HG03378 (cell line): Measurements from ENCODE around the gene NFE2L3.
"Not testable (repeated sequence)": the region's sequence is repeated elsewhere in the genome, so short reads cannot be mapped to it uniquely, and the experiment has no call there.

Source experiments
- ATAC-seq: cut with Tn5 transposase; IDR thresholded peaks from one replicate; pipeline ENCODE4 v1.9.1; 2021; ENCODE audit warnings: mild to moderate bottlenecking, moderate library complexity; ENCODE audit not compliant: unreplicated experiment

NFE2L3 gene

GRCh38 chr7:26151953-26152781, at the start of gene NFE2L3:
Gene NFE2L3, plus strand, starts transcription at chr7:26152198. Its CDS starts 301 bp downstream, at chr7:26152499.
- ATAC-seq: peak; percentile 35

GRCh38 chr7:26103596-26103995, 48.4 kb upstream of the NFE2L3 start:
- ATAC-seq: no peak

GRCh38 chr7:26105236-26105635, 46.8 kb upstream of the NFE2L3 start:
- ATAC-seq: no peak

- no peak for ATAC-seq
These were observed 46.1 kb upstream of the NFE2L3 start for GRCh38 chr7:26105931-26106330.

- no peak for ATAC-seq
These were observed 39.7 kb upstream of the NFE2L3 start for GRCh38 chr7:26112203-26112740.

- ATAC-seq: no peak
These were observed 36.3 kb upstream of the NFE2L3 start for GRCh38 chr7:26115650-26116049.

- no peak for ATAC-seq
These were observed 34.7 kb upstream of the NFE2L3 start for GRCh38 chr7:26117142-26117807.

GRCh38 chr7:26117970-26118369, 34.0 kb upstream of the NFE2L3 start:
- ATAC-seq: no peak

- ATAC-seq: no peak
These were observed 29.3 kb upstream of the NFE2L3 start for GRCh38 chr7:26122745-26123144.

- ATAC-seq: not testable (repeated sequence)
These were observed 27.2 kb upstream of the NFE2L3 start for GRCh38 chr7:26124775-26125174.

GRCh38 chr7:26127411-26127810, 24.6 kb upstream of the NFE2L3 start:
- no peak for ATAC-seq

- no peak for ATAC-seq
These were observed 20.9 kb upstream of the NFE2L3 start for GRCh38 chr7:26131056-26131589.

GRCh38 chr7:26135076-26135475, 16.9 kb upstream of the NFE2L3 start:
- no peak for ATAC-seq

- ATAC-seq: no peak
These were observed 16.4 kb upstream of the NFE2L3 start for GRCh38 chr7:26135551-26135950.

GRCh38 chr7:26136831-26137230, 15.2 kb upstream of the NFE2L3 start:
- ATAC-seq: no peak

GRCh38 chr7:26140380-26140779, 11.6 kb upstream of the NFE2L3 start:
- no peak for ATAC-seq

- ATAC-seq: no peak
These were observed 10.9 kb upstream of the NFE2L3 start for GRCh38 chr7:26141077-26141476.

- no peak for ATAC-seq
These were observed 8.5 kb upstream of the NFE2L3 start for GRCh38 chr7:26143298-26144048.

GRCh38 chr7:26144184-26145080, 7.6 kb upstream of the NFE2L3 start:
- ATAC-seq: no peak

- ATAC-seq: no peak
These were observed 6.8 kb upstream of the NFE2L3 start for GRCh38 chr7:26145238-26145637.
